HG03066 (cell line): ENCODE data around the gene EIF4A3.

Experiments used
- ATAC-seq: cut with Tn5 transposase; IDR thresholded peaks from one replicate; pipeline ENCODE4 v1.9.1; 2021; ENCODE audit warnings: low read depth; ENCODE audit not compliant: unreplicated experiment

Gene EIF4A3

GRCh38 chr17:80084773-80085172 is 62.2 kb downstream of the EIF4A3 start:
- no peak for ATAC-seq
